GM19452 (cell line): ENCODE data around the gene LRP1B.

Experiments used
- ATAC-seq: cut with Tn5 transposase; IDR thresholded peaks from one replicate; pipeline ENCODE4 v1.9.1; 2021; ENCODE audit not compliant: unreplicated experiment

The LRP1B gene

DNA sequence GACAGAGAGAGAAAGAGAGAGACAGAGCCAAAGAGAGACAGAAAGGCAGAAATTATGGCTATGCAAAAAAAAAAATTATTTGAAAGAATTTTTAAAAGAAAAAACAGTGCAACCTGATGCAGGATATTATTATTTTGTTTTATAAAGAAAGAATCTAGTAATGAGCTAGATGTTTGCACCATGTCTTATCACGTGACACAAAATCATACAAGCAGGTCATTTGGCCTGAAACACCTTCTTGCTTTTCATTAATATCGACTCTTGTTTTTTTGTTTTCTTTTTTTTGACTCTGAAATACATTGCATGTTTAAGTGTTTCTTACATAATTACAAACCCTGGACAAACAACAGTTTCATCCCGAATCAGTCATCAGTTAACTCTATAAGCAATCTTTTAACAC is 606.0 kb downstream of the LRP1B start:
- no peak for ATAC-seq

DNA sequence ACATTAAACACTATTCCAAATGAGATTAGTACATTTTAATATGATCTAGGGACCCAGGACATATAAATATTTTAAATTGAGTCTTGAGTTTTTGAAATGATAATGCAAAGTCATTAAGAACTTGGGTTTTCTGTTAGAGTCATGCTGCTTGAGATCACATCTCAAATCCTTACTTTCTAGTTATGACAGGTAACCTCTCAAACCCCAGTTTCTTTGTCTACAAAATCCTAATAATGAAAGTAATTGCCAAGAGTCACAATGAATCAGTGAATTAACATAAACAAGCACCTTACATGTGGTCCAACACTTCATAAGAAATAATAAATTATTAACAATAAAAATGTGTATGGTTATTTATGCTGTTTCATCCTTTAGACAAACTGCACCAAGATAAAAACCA is 607.6 kb downstream of the LRP1B start:
- peak; percentile 58 for ATAC-seq

- no peak for ATAC-seq
These were observed 608.1 kb downstream of the LRP1B start for GRCh38 chr2:141522702-141523101.

DNA sequence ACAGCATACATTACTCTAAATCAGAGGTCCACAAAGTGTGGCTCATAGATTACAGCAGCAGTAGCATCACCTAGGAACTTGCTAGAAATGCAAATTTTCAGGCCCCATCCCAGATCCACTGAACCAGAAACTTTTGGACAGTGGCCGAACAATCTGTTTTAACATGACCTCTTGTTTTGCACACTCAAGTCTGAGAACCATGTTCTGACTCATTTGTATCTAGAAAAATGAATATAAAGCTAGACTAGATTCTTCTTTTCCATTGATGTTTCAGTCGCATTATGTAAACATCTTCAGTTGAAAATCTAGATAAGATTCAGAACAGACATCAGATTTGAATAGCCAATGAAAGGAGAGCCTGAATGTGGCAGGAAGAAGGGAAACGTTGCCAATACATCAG is 608.8 kb downstream of the LRP1B start:
- ATAC-seq, result no peak

DNA sequence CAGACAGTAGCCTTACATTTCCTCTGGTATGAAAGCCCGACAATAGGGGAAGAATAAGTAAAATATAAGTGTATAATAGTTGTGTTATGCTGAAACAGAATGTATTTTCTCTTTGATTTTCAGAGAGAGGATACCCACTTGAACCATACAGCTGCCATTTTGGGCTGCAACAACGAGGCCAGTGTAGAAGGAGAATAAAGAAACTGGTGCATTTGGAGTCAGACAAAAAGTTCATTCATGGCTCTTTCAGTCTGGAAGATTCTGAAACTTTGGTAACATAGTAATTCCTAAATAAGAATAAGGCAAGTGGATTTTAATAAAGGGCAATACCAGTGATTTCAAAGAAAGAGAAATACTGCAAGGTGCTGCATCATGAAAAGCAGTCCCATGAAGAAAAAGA is 610.9 kb downstream of the LRP1B start:
- no peak for ATAC-seq

DNA sequence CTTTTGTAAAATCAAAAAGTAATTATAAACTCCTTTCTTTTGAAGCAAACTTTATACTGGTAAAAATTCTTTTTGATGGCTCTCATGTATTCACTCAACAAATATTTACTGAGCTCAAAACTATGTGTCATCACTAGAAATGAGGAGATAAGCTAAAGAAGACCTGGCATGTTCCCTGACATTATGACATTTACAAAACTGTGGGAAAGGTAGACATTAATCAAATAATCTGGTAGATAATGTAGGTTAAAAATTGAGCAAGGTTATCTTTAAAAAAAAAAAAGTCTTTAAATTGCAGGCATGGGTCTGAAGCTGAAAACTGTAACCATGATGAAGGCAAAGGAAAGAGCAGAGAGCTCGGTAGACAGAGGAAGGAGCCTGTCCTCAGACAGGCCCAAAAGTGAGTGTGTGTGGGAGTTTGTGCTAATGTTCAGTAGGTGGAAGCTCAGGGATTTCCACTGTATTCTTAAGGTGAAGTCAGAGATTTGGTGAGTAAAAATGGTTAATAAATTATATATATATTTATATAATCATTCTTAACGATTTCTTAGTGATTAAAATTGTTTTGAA is 612.9 kb downstream of the LRP1B start:
- no peak for ATAC-seq

DNA sequence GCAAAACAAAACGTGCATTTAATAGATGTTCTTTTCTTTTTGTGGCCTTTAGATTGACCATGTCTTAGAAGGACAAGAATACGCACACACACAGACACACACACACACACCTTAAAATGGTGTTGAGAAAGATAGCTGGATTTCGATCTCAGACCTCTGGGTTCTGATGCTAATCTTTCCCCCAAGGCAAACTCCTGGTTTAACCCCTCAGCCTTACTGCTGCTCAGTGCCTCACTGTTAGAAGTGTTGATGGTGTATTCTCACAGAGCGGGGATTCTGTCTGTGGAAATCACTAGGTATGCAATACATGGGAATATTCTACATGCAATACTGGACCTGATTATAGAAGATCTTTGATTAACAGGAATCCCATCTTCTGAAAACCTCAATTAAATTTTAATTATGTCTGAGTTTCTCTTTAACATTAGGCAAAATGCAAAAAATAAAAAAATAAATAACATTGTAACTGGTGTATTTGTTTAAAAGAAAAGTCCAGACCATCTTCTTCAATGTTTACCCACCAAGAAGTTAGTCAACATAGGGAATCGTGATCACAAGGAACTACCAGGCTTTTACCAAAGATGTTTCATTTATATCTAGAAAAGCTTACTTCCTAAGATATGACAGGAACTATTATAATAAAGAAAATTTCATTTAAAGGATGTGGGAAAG is 613.5 kb downstream of the LRP1B start:
- no peak for ATAC-seq

GRCh38 chr2:141515931-141516330 is 614.9 kb downstream of the LRP1B start:
- no peak for ATAC-seq

DNA sequence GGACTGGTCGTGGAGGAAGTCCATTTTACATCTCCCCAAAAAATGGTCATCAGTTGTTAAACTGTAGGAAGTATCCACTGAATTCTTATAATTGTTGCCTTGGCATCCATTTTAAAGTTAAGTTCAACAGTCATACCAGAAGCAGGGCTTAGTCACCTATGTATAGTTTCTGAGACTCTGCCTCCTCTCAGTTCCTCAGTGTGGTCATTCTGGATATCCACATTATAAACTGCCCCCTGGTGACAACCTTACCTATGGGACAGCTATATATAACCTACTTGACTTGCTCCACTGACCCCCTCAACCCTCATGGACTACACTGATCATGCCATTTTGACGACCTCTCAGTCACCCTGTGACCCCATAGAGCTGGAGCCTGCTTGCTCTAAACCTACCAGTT is 617.0 kb downstream of the LRP1B start:
- peak; percentile 98 for ATAC-seq

GRCh38 chr2:141508806-141509595 is 621.8 kb downstream of the LRP1B start:
- no peak for ATAC-seq

GRCh38 chr2:141508086-141508752 is 622.6 kb downstream of the LRP1B start:
- ATAC-seq, result no peak

DNA sequence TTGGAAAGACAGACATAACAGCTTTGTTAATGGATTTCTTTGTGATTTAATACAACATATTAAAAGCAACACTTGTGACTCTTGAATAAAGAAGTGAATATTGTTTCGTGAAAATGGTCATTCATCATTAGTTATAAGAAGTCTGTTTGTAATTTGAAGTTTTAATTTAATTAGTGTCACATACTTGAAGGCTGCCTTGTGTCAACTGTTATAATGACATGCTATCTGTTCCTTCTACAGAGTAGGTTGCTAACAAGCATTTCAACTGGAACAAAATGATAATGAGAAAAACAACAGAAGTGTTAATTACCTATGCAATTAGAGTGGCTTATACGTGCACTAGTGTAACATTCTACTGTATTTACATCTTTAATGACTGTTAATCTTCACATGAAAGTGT is 624.7 kb downstream of the LRP1B start:
- no peak for ATAC-seq

- ATAC-seq, result no peak
These were observed 629.1 kb downstream of the LRP1B start for GRCh38 chr2:141501752-141502151.

DNA sequence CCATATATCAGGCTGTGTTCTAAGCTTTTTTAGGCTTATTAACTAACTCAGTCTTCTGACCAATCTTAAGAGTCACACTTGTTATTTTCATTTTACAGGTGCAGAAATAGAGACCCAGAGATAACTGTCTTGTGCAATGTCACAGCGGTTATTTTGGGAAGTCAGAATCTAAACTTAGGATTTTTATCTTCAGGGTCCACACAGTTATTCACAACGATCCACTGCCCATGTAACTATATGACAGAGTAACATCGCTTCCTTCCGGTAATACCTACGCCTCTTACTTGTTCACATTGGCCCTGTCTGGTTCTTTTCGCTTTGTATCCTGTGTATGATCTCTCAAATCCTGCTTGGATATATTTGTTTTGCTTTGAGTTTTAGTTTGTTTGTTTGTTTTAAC is 631.7 kb downstream of the LRP1B start:
- ATAC-seq, result no peak

DNA sequence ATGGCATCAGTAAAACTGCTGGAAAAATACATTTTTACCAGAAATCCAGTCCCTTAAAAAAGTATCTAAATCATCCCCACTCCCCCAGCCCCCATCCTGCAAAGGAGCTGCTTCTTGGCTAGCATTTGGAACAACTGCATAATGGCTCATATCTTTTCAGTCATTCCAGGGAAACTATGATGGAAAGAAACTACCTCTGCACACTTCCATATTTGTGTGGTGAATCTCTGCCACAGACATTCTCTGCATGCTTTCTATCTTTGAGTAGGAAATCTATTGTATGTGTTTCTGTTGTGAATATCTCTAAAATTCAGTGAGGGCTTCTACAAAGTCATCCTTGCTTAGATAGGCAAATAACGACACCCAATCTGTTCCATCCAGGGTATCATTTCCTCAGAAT is 632.3 kb downstream of the LRP1B start:
- no peak for ATAC-seq

GRCh38 chr2:141497272-141497671 is 633.5 kb downstream of the LRP1B start:
- ATAC-seq, result no peak

- ATAC-seq, result no peak
These were observed 634.0 kb downstream of the LRP1B start for GRCh38 chr2:141496810-141497209.

DNA sequence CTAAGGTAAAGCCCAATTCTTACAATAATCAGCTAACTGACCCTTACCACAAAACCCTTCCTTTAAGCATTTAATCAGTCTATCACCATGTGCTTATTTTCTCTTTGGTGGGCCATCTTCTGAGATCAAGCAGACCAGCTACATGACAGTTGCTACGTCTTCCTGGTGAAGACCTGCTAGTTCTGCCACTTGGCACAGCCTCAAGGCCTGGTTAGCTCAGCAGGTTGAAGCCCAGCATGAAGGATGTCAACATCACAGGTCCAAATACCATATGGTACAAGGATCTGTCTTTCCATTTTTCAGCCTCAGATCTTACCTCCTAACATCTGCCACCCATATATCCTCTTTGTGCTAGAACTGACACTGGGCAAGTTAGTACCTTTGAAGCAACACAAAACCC is 636.9 kb downstream of the LRP1B start:
- no peak for ATAC-seq

DNA sequence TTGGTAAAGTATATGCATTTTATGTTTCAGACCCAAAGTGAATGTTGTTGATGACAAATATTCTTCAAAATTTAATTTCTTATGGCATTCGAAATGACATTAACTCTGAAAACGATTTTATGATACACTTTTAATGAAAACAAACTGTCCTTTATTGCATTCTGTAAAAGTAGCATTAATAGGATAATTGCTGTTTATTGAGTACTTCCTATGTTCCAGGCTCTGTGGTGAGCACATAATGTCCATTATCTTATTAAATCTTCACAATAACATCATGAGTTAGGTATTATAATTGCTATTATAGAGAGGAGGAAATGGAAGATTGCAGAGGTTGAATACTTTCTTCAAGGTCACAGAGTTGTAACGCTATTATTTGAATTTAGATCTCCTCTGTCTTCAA is 638.0 kb downstream of the LRP1B start:
- no peak for ATAC-seq

DNA sequence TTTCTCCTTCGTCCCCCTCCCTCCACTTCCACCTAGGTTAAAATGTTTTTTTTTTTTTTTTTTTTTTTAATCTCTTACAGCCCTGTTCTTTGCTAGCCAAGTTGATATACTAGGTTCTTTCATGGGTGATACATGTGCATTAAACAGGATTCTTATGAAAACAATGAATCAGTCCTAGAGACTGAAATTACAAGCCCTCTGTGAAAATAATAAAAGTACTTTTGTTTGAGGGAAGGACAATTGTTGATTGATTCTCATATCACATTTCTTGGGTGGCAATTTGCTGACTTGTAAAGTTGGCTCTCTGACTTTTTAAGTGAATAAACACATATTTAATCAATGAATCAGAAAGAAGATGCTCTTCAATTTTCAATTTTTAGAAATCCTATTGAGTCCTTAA is 639.9 kb downstream of the LRP1B start:
- ATAC-seq, result no peak

DNA sequence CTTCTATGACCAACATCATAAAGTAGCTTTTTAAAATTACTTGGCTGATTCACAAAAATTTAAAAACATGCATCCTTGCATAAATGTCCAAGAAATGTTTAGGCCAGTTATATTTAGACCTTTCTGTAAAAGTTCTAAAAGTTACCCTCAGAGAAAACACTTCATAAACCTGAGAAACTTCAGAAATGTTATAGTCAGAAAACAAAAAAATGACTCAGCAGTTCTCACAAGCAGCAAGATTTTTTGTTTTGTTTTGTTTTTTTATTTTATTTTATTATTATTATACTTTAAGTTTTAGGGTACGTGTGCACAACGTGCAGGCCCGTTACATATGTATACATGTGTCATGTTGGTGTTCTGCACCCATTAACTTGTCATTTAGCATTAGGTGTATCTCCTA is 648.1 kb downstream of the LRP1B start:
- no peak for ATAC-seq

DNA sequence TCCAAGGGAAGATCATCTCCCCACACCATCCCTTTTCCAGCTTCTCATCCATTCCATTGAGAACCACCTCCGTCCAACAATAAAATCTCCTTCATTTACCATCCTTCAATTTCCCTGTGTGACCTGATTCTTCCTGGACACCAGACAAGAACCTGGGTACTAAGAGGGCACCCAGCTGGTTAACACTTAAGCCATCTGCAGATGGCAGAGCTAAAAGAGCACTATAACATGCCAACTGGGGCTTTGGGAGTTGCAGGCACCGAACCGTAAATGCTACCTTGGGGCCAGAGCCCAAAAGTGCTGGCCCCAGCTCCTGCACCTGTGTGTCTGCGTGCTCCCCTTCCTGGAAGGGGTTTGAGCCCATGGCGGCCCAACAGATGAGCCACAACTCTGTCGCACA is 655.0 kb downstream of the LRP1B start:
- no peak for ATAC-seq
